ENCODE data around the gene UAP1. TPM values are rescaled to one million over a fixed set of nuclear protein-coding genes. Genes with fewer than 3 reads are reported as not detected.

The UAP1 gene
- total and polyA plus RNA-seq, 2 experiments from 2014 or later = 406 to 534 TPM

DNA sequence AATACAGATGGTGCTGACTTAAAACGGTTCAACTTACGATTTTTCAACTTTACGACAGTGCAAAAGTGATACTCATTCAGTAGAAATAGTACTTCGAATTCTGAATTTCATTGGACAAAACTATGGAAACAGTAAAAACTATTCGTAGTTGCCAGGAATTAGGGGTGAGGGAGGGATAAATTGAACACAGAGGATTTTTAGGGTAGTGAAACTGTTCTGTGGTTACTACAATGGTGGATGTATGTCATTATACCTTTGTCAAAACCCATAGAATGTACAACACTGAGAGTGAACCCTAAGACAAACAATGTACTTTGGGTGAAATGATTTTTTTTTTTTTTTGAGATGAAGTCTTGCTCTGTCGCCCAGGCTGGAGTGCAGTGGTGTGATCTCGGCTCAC is 78.2 kb downstream of the UAP1 start:
- H3K4me2 ChIP-seq (ENCODE audit: unreplicated experiment) = no peak overlapping the region
- DNase-seq = no peak
- H4K20me1 ChIP-seq (ENCODE audit: insufficient read depth) = peaks cover 47% of the 10 kb centered on the region
- H2AFZ ChIP-seq = no peak overlapping the region
- H3K36me3 ChIP-seq (ENCODE audit: low read depth) = peaks cover 11% of the 10 kb centered on the region
- H3F3A ChIP-seq (ENCODE audit: insufficient read depth) = peaks cover 13% of the 10 kb centered on the region; the same call in 1 of the 2 replicates
- no peak overlapping the region for H3K4me3 ChIP-seq
- H3K4me1 ChIP-seq (ENCODE audit: insufficient read depth) = peaks cover 31% of the 10 kb centered on the region
- H3K27me3 ChIP-seq (replicated peaks; ENCODE audit: insufficient read depth) = no peaks in the 10 kb centered on the region
- no peaks in the 10 kb centered on the region for H3K9me2 ChIP-seq (ENCODE audit: insufficient read depth)
- WGBS, 2 experiments (ENCODE audit: low coverage in 1 of 2, low lambda C conversion rate in 2 of 2, missing lambda C conversion rate in 2 of 2) = 96 to 99% methylated on average over 7 of the region's 7 CpGs
- peaks cover 100% of the 10 kb centered on the region for H3K79me2 ChIP-seq (ENCODE audit: insufficient read depth)
- no peak for TF ChIP-seq EZH2phosphoT487 (IDR thresholded peaks at IDR 0.05; ENCODE audit: insufficient read depth, low read depth)
- no peak for TF ChIP-seq EZH2 (IDR thresholded peaks at IDR 0.05; ENCODE audit: insufficient read depth, poor library complexity, severe bottlenecking)
- in situ Hi-C loops (cut with MboI) = no loop called here
- no peak overlapping the region for H3K27ac ChIP-seq
- no peak overlapping the region for H3K9ac ChIP-seq
- no peaks in the 10 kb centered on the region for H3K9me3 ChIP-seq (ENCODE audit: low read depth)

DNA sequence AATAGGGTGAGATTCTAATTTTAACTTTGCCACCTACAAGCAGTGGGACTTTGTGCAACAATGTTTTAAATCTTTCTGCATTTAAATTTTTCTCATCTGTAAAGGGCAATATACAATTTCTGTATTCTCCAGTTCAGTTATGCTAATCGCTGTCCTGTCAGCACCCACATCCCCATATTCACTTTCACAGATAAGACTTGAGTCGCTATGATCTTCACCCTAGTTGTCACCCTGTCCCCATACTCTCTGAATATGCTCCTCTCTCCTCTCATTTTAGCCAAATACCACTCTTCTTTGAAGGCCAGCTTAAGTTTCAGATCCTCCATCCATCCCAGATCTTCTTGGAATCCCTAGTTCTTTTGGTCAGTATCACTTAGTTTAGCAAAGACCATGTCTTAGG is 79.6 kb downstream of the UAP1 start:
- H3K36me3 ChIP-seq (ENCODE audit: low read depth) = peaks cover 16% of the 10 kb centered on the region
- TF ChIP-seq EZH2 (IDR thresholded peaks at IDR 0.05; ENCODE audit: insufficient read depth, poor library complexity, severe bottlenecking) = no peak
- no peak for TF ChIP-seq EZH2phosphoT487 (IDR thresholded peaks at IDR 0.05; ENCODE audit: insufficient read depth, low read depth)
- no peak overlapping the region for H3K9ac ChIP-seq
- no peak overlapping the region for H3K4me2 ChIP-seq (ENCODE audit: unreplicated experiment)
- peaks cover 24% of the 10 kb centered on the region for H3K4me1 ChIP-seq (ENCODE audit: insufficient read depth)
- no peaks in the 10 kb centered on the region for H3K9me3 ChIP-seq (ENCODE audit: low read depth)
- 79 to 83% methylated on average over 2 of the region's 2 CpGs for WGBS, 2 experiments (ENCODE audit: low coverage in 1 of 2, low lambda C conversion rate in 2 of 2, missing lambda C conversion rate in 2 of 2)
- peaks cover 100% of the 10 kb centered on the region for H3K79me2 ChIP-seq (ENCODE audit: insufficient read depth)
- H3K27ac ChIP-seq = no peak overlapping the region
- no peak for DNase-seq
- H3K9me2 ChIP-seq (ENCODE audit: insufficient read depth) = no peaks in the 10 kb centered on the region
- no peak overlapping the region for H3K4me3 ChIP-seq
- in situ Hi-C loops (cut with MboI) = no loop called here
- no peak overlapping the region for H2AFZ ChIP-seq
- H4K20me1 ChIP-seq (ENCODE audit: insufficient read depth) = peaks cover 51% of the 10 kb centered on the region
- 0 out of 2 replicates have a peak, but pooled peaks cover 5% of the 10 kb centered on the region for H3F3A ChIP-seq (ENCODE audit: insufficient read depth)
- H3K27me3 ChIP-seq (replicated peaks; ENCODE audit: insufficient read depth) = no peaks in the 10 kb centered on the region

DNA sequence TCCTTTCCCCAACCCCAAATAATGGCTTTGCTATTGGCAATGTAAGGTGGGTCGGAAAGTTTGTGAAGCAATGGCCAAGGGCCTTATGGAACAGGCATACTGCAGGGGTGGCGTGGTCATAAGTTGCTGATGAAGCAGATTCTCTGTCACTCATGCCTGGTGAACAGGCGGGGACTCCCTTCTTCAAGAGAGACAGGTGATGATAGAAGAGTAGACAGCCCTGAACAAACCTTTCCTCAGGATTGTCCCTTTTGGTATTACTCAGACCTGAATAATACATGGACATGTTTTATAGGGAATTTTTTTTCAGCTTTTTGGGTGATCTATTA is 83.4 kb downstream of the UAP1 start:
- Histone ChIP-seq H3K4me2 (ENCODE audit: unreplicated experiment) (no peak overlapping the region), H3K36me3 (ENCODE audit: low read depth) (peaks cover 13% of the 10 kb centered on the region), H3K27ac (no peak overlapping the region), H4K20me1 (ENCODE audit: insufficient read depth) (peaks cover 55% of the 10 kb centered on the region), H3K4me1 (ENCODE audit: insufficient read depth) (peaks cover 13% of the 10 kb centered on the region), H3K9ac (no peak overlapping the region), H3K9me3 (ENCODE audit: low read depth) (no peaks in the 10 kb centered on the region), H3K9me2 (ENCODE audit: insufficient read depth) (no peaks in the 10 kb centered on the region), H3F3A (ENCODE audit: insufficient read depth) (peaks cover 14% of the 10 kb centered on the region; the same call in 1 of the 2 replicates), H3K79me2 (ENCODE audit: insufficient read depth) (peaks cover 100% of the 10 kb centered on the region), H2AFZ (no peak overlapping the region), H3K4me3 (no peak overlapping the region), H3K27me3 (replicated peaks; ENCODE audit: insufficient read depth) (no peaks in the 10 kb centered on the region)
- TF ChIP-seq EZH2 (IDR thresholded peaks at IDR 0.05; ENCODE audit: insufficient read depth, poor library complexity, severe bottlenecking) (no peak), EZH2phosphoT487 (IDR thresholded peaks at IDR 0.05; ENCODE audit: insufficient read depth, low read depth) (no peak)
- in situ Hi-C loops (cut with MboI) = no loop called here
- WGBS, 2 experiments (ENCODE audit: low coverage in 1 of 2, low lambda C conversion rate in 2 of 2, missing lambda C conversion rate in 2 of 2) = 94 to 100% methylated on average over 3 of the region's 3 CpGs
- DNase-seq = no peak

DNA sequence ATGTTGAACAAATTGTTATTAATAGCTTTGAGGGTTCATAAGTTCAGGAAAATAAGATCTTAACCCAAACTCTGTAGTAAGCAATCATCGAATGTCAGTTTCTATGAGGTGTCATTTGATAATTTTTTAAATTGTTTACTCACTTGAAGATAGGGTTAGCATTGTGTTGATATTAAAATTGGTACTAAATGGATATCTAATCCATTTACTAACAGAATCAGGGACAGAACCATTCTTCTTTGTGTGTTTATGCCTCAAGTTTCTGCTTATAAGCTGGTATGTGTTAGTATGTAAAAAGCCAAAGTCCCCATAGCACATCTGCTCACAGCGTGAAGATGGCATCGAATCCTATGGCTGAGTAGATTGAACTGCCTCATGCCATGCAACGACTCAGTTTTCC is 84.1 kb downstream of the UAP1 start:
- in situ Hi-C loops (cut with MboI) = no loop called here
- DNase-seq = no peak
- WGBS, 2 experiments (ENCODE audit: low coverage in 1 of 2, low lambda C conversion rate in 2 of 2, missing lambda C conversion rate in 2 of 2) = 55 to 64% methylated on average over 4 of the region's 4 CpGs

GRCh38 chr1:162649583-162649982 is 88.1 kb downstream of the UAP1 start:
- Histone ChIP-seq H3K4me2 (ENCODE audit: unreplicated experiment) (no peak overlapping the region), H3K9me2 (ENCODE audit: insufficient read depth) (no peaks in the 10 kb centered on the region), H4K20me1 (ENCODE audit: insufficient read depth) (peaks cover 35% of the 10 kb centered on the region), H3K36me3 (ENCODE audit: low read depth) (peaks cover 13% of the 10 kb centered on the region), H3K9ac (no peak overlapping the region), H3K27me3 (replicated peaks; ENCODE audit: insufficient read depth) (no peaks in the 10 kb centered on the region), H3K79me2 (ENCODE audit: insufficient read depth) (peaks cover 100% of the 10 kb centered on the region), H3F3A (ENCODE audit: insufficient read depth) (peaks cover 14% of the 10 kb centered on the region; the same call in 1 of the 2 replicates), H2AFZ (no peak overlapping the region), H3K4me3 (no peak overlapping the region), H3K9me3 (ENCODE audit: low read depth) (no peaks in the 10 kb centered on the region), H3K27ac (no peak overlapping the region), H3K4me1 (ENCODE audit: insufficient read depth) (peaks cover 5% of the 10 kb centered on the region; the same call in 1 of the 2 replicates)
- TF ChIP-seq EZH2phosphoT487 (IDR thresholded peaks at IDR 0.05; ENCODE audit: insufficient read depth, low read depth) = no peak
- no peak for TF ChIP-seq EZH2 (IDR thresholded peaks at IDR 0.05; ENCODE audit: insufficient read depth, poor library complexity, severe bottlenecking)
- DNase-seq = no peak
- in situ Hi-C loops (cut with MboI) = no loop called here
- WGBS, 2 experiments (ENCODE audit: low coverage in 1 of 2, low lambda C conversion rate in 2 of 2, missing lambda C conversion rate in 2 of 2) = 96 to 98% methylated on average over 3 of the region's 3 CpGs

More for the DNA sequence above, 84.1 kb downstream of the UAP1 start:
- Histone ChIP-seq H3K4me3 (no peak overlapping the region), H3K9ac (no peak overlapping the region), H3K4me1 (ENCODE audit: insufficient read depth) (peaks cover 13% of the 10 kb centered on the region), H2AFZ (no peak overlapping the region), H3F3A (ENCODE audit: insufficient read depth) (peaks cover 14% of the 10 kb centered on the region; the same call in 1 of the 2 replicates), H3K9me3 (ENCODE audit: low read depth) (no peaks in the 10 kb centered on the region), H3K4me2 (ENCODE audit: unreplicated experiment) (no peak overlapping the region), H4K20me1 (ENCODE audit: insufficient read depth) (peaks cover 57% of the 10 kb centered on the region), H3K27me3 (replicated peaks; ENCODE audit: insufficient read depth) (no peaks in the 10 kb centered on the region), H3K27ac (no peak overlapping the region), H3K36me3 (ENCODE audit: low read depth) (peaks cover 13% of the 10 kb centered on the region), H3K79me2 (ENCODE audit: insufficient read depth) (peaks cover 100% of the 10 kb centered on the region), H3K9me2 (ENCODE audit: insufficient read depth) (no peaks in the 10 kb centered on the region)
- TF ChIP-seq EZH2phosphoT487 (IDR thresholded peaks at IDR 0.05; ENCODE audit: insufficient read depth, low read depth) (no peak), EZH2 (IDR thresholded peaks at IDR 0.05; ENCODE audit: insufficient read depth, poor library complexity, severe bottlenecking) (no peak)

Small RNAs within 50 kb of the gene (small RNA-seq; reads per million reads assigned to genes)
- not detected for gene UQCRBP2 (ENCODE audit: low read depth, low replicate concordance)

Other genes with a start within 250 kb of the UAP1 start
- gene SPATA46, start 184.9 kb upstream of the UAP1 start, total RNA-seq (2014; rRNA removed; shearing (Covaris generic)) = not detected in 2 replicates
- not detected in 2 replicates for gene SPATA46, start 184.9 kb upstream of the UAP1 start, polyA plus RNA-seq (2016; fragmentation: Nextera tagmentation; extraction: Ambion mirVana)
- under 0.01 and 0.13 TPM in 2 replicates for gene C1orf226, start 180.0 kb upstream of the UAP1 start, total RNA-seq (2014; rRNA removed; shearing (Covaris generic))
- gene C1orf226, start 180.0 kb upstream of the UAP1 start, polyA plus RNA-seq (2016; fragmentation: Nextera tagmentation; extraction: Ambion mirVana) = 0.04 and 0.08 TPM in 2 replicates
- gene SH2D1B, start 149.6 kb upstream of the UAP1 start, total RNA-seq (2014; rRNA removed; shearing (Covaris generic)) = not detected in 2 replicates
- gene SH2D1B, start 149.6 kb upstream of the UAP1 start, polyA plus RNA-seq (2016; fragmentation: Nextera tagmentation; extraction: Ambion mirVana) = 0.38 TPM in 1 of 2 replicates, not detected in the other
- 60.6 and 60.8 TPM in 2 replicates for gene UHMK1, start 63.9 kb upstream of the UAP1 start, total RNA-seq (2014; rRNA removed; shearing (Covaris generic))
- 20.1 and 21.3 TPM in 2 replicates for gene UHMK1, start 63.9 kb upstream of the UAP1 start, polyA plus RNA-seq (2016; fragmentation: Nextera tagmentation; extraction: Ambion mirVana)
- gene DDR2, start 70.7 kb downstream of the UAP1 start, total RNA-seq (2014; rRNA removed; shearing (Covaris generic)) = 194 and 196 TPM in 2 replicates
- gene DDR2, start 70.7 kb downstream of the UAP1 start, polyA plus RNA-seq (2016; fragmentation: Nextera tagmentation; extraction: Ambion mirVana) = 94.7 and 96.1 TPM in 2 replicates
- 5.5 and 7.7 TPM in 2 replicates for gene HSD17B7, start 229.0 kb downstream of the UAP1 start, total RNA-seq (2014; rRNA removed; shearing (Covaris generic))
- gene HSD17B7, start 229.0 kb downstream of the UAP1 start, polyA plus RNA-seq (2016; fragmentation: Nextera tagmentation; extraction: Ambion mirVana) = 4.0 and 4.6 TPM in 2 replicates

Data from GM23248 (cell line).